ENCODE measurements around the gene TRIM26.

Gene TRIM26

DNA sequence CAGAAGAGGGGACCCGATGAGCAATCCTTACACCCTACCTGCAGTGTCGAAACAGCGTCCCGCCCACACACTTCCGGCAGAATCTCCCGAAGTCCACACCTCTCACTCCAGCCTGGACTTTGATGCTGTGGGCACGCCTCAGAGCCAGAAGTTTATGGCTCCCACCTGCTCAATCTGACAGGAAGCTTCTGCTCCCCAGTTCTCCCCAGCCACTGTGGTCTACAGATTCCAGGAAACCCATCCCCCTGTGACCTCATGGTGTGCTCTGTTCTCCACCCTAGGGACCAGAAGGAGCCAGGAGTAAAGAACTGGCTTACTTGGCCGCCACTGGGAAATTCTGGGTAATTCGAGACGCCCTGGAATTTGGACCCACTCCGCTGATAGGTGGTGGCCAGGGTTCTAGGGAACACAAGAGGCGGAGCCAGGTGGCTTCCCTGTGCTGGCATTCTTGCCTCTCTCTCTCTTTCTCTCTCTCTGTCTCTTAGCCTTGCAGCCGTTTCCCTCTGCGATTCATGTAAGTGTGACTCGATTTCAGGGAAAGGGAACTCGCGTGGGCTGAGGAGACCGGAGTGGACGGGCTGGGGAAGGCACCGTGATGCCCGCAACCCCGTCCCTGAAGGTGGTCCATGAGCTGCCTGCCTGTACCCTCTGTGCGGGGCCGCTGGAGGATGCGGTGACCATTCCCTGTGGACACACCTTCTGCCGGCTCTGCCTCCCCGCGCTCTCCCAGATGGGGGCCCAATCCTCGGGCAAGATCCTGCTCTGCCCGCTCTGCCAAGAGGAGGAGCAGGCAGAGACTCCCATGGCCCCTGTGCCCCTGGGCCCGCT is 49.9 kb downstream of the TRIM26 start, which contains the start of gene TRIM15:
TSS of gene TRIM15 (plus strand) at position 457 of the 828 bp plus-strand sequence. CDS start at position 596, 139 bp downstream.
- H3K4me3 ChIP-seq (replicated peaks; ENCODE audit: low read depth, low read length): no peak within 1 kb of the TSS
- DNase-seq (ENCODE audit: low read depth): no peak
- no peak for TF ChIP-seq CTCF (IDR thresholded peaks at IDR 0.05; ENCODE audit: low read length, missing control alignments)

GRCh38 chr6:30162265-30163089 is 50.7 kb downstream of the TRIM26 start:
- DNase-seq (ENCODE audit: low read depth): no peak
- no peak for TF ChIP-seq CTCF (IDR thresholded peaks at IDR 0.05; ENCODE audit: low read length, missing control alignments)
- H3K4me3 ChIP-seq (replicated peaks; ENCODE audit: low read depth, low read length): no peak overlapping the region

DNA sequence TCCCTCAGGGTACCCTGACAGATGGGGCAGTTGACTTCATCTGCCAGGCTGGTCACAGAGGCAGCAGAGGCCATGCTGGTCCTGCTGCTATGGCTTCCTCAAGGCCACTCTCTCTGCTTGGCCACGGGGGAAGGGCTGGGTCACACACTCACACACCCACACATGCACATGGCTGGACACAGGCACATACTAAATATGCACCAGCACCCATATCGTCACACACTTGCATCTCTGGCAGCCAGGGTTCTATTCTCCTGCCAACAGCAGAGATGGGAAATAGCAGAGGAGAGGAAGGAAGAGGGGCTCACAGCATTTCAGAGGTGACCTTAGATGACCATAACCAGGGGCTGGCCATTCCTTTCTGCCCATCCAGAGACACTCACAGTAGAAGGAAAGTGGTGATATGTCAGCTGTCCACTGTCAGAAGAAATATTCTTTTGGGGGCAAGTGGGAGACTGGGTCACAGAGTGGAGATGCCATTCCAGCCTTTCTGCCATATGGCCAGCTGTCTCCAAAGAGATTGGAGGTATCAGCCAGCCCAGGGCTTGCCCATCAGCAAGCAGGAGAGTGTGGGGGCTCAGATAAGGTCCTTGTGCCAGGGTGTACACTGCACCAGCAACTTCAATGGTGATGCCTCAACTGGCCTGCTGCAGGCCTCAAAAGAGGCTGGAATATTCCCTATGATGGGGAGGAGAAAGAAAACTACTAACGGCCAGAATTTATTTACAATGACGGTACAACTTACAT is 52.2 kb downstream of the TRIM26 start, which contains the start of gene TRIM10:
TSS of gene TRIM10 (minus strand) at position 427 of the 747 bp plus-strand sequence. CDS start at position 74, 353 bp downstream.
- no peak for DNase-seq (ENCODE audit: low read depth)
- no peak for TF ChIP-seq CTCF (IDR thresholded peaks at IDR 0.05; ENCODE audit: low read length, missing control alignments)
- H3K4me3 ChIP-seq (replicated peaks; ENCODE audit: low read depth, low read length): no peak within 1 kb of the TSS

GRCh38 chr6:30160008-30160784 is 53.0 kb downstream of the TRIM26 start:
- no peak for TF ChIP-seq CTCF (IDR thresholded peaks at IDR 0.05; ENCODE audit: low read length, missing control alignments)
- H3K4me3 ChIP-seq (replicated peaks; ENCODE audit: low read depth, low read length): no peak overlapping the region
- DNase-seq (ENCODE audit: low read depth): no peak

- TF ChIP-seq CTCF (IDR thresholded peaks at IDR 0.05; ENCODE audit: low read length, missing control alignments): no peak
- no peak for DNase-seq (ENCODE audit: low read depth)
- no peak overlapping the region for H3K4me3 ChIP-seq (replicated peaks; ENCODE audit: low read depth, low read length)
Observed at GRCh38 chr6:30158475-30159040, 54.6 kb downstream of the TRIM26 start.
